Esophagus squamous epithelium (tissue), 4 donors: ENCODE measurements around the gene UBE2R2.

Source experiments
- POLR2A ChIP-seq, 4 donors: fragments of 450-650 bp; IDR thresholded peaks; one replicate each; pipeline ENCODE4 v1.6.1; 2017; ENCODE audit warnings: antibody characterized with exemption in 4 of 4, mild to moderate bottlenecking in 4 of 4, moderate library complexity in 3 of 4
- TF ChIP-seq, protein P1 (sequence below), 6 experiments: fragments of 450-650 bp in 4 of 6; fragments of 200-600 bp in 2 of 6; sonication (generic) in 2 of 6; IDR thresholded peaks; one replicate each; pipeline ENCODE4 v1.5.1; 2016 to 2019; ENCODE audit warnings: antibody characterized with exemption in 6 of 6, mild to moderate bottlenecking in 4 of 6, moderate library complexity in 4 of 6

DNA sequence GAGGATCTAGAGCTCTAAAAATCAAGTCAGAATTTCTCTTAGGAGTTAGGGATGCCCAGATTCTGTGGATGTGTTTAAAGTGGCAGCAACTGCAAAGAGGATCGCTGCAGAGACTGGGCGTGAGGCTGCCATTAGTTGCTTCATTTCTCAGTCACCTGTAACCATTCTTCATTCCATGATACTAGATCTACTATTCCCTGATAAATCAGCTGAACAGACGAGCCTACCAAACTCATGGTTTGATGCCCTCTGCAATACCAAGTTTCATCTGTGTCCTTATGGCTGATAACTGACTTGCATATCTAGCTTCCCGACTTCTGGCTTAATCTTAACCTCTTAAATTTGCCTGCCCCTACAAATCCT lies 33.3 kb downstream of the UBE2R2 start:
- TF ChIP-seq, protein P1, sequence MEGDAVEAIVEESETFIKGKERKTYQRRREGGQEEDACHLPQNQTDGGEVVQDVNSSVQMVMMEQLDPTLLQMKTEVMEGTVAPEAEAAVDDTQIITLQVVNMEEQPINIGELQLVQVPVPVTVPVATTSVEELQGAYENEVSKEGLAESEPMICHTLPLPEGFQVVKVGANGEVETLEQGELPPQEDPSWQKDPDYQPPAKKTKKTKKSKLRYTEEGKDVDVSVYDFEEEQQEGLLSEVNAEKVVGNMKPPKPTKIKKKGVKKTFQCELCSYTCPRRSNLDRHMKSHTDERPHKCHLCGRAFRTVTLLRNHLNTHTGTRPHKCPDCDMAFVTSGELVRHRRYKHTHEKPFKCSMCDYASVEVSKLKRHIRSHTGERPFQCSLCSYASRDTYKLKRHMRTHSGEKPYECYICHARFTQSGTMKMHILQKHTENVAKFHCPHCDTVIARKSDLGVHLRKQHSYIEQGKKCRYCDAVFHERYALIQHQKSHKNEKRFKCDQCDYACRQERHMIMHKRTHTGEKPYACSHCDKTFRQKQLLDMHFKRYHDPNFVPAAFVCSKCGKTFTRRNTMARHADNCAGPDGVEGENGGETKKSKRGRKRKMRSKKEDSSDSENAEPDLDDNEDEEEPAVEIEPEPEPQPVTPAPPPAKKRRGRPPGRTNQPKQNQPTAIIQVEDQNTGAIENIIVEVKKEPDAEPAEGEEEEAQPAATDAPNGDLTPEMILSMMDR (IDR thresholded peaks at IDR 0.05) = no peak
- TF ChIP-seq POLR2A (IDR thresholded peaks at IDR 0.05) = no peak
